ENCODE results near the gene TOR3A. TPM values are rescaled to one million over a fixed set of nuclear protein-coding genes. Genes with fewer than 3 reads are reported as not detected.

TOR3A gene
- total RNA-seq, 3 donors from 2014 or later, result 22.8 to 28.1 (median 25.3) TPM

DNA sequence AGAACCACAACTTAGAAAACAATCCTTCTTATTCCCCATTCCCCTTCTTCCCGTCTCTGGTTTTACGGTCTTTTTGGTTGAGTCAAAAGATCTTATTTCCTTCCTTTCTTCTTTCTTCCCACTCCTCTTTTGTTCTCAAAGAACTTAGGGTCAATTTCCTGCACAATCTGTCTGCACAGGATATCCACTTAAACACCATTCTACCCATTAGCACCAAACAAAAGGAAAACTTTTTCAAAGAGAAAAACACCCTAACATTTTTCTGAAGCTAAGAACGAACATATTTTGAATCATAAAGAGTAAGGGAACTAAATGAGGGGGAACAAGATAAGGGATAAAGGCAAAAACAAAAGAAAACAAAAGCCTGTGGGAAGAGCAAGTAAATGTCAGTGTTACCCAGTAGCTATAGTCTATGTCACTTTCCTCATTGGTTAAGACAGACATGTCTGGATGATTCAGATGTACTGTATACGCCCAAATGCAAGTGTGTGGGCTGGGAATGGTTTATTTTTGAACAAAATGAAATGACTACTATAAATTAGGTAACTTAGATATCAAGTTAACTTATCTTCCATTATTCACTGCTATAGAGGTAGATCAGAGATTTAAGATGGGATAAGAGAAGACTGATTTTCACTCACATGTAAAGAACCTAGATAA is 59.9 kb downstream of the TOR3A start:
- Histone ChIP-seq H3K4me3 (no peak overlapping the region), H3K9me3 (no peaks in the 10 kb centered on the region), H3K36me3 (ENCODE audit: low read depth) (no peaks in the 10 kb centered on the region), H3K4me1 (ENCODE audit: low read depth) (no peaks in the 10 kb centered on the region)
- ATAC-seq, result peak; percentile 63
- TF ChIP-seq, protein P1, sequence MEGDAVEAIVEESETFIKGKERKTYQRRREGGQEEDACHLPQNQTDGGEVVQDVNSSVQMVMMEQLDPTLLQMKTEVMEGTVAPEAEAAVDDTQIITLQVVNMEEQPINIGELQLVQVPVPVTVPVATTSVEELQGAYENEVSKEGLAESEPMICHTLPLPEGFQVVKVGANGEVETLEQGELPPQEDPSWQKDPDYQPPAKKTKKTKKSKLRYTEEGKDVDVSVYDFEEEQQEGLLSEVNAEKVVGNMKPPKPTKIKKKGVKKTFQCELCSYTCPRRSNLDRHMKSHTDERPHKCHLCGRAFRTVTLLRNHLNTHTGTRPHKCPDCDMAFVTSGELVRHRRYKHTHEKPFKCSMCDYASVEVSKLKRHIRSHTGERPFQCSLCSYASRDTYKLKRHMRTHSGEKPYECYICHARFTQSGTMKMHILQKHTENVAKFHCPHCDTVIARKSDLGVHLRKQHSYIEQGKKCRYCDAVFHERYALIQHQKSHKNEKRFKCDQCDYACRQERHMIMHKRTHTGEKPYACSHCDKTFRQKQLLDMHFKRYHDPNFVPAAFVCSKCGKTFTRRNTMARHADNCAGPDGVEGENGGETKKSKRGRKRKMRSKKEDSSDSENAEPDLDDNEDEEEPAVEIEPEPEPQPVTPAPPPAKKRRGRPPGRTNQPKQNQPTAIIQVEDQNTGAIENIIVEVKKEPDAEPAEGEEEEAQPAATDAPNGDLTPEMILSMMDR (IDR thresholded peaks at IDR 0.05), result no peak
- no peak for DNase-seq
- intact Hi-C loops (cut with DNase I, micrococcal nuclease), result no loop called here

GRCh38 chr1:179142889-179143299 is 61.0 kb downstream of the TOR3A start:
- H3K4me1 ChIP-seq (ENCODE audit: low read depth), result no peaks in the 10 kb centered on the region
- TF ChIP-seq, protein P1 (IDR thresholded peaks at IDR 0.05), result no peak
- H3K9me3 ChIP-seq, result no peaks in the 10 kb centered on the region
- H3K36me3 ChIP-seq (ENCODE audit: low read depth), result no peaks in the 10 kb centered on the region
- H3K4me3 ChIP-seq, result no peak overlapping the region
- DNase-seq (no peak), ATAC-seq (peak; percentile 74)
- intact Hi-C loops (cut with DNase I, micrococcal nuclease), result no loop called here

GRCh38 chr1:179143322-179143721 is 61.5 kb downstream of the TOR3A start:
- DNase-seq (no peak), ATAC-seq (no peak)
- Histone ChIP-seq H3K4me1 (ENCODE audit: low read depth) (no peaks in the 10 kb centered on the region), H3K4me3 (no peak overlapping the region), H3K9me3 (no peaks in the 10 kb centered on the region), H3K36me3 (ENCODE audit: low read depth) (no peaks in the 10 kb centered on the region)
- TF ChIP-seq, protein P1 (IDR thresholded peaks at IDR 0.05), result no peak
- intact Hi-C loops (cut with DNase I, micrococcal nuclease), result no loop called here

- TF ChIP-seq, protein P1 (IDR thresholded peaks at IDR 0.05), result no peak
- intact Hi-C loops (cut with DNase I, micrococcal nuclease), result no loop called here
- Histone ChIP-seq H3K9me3 (no peaks in the 10 kb centered on the region), H3K4me3 (no peak overlapping the region), H3K36me3 (ENCODE audit: low read depth) (no peaks in the 10 kb centered on the region), H3K4me1 (ENCODE audit: low read depth) (no peaks in the 10 kb centered on the region)
- no peak for ATAC-seq
- no peak for DNase-seq
Observed at GRCh38 chr1:179144626-179145025, 62.8 kb downstream of the TOR3A start.

DNA sequence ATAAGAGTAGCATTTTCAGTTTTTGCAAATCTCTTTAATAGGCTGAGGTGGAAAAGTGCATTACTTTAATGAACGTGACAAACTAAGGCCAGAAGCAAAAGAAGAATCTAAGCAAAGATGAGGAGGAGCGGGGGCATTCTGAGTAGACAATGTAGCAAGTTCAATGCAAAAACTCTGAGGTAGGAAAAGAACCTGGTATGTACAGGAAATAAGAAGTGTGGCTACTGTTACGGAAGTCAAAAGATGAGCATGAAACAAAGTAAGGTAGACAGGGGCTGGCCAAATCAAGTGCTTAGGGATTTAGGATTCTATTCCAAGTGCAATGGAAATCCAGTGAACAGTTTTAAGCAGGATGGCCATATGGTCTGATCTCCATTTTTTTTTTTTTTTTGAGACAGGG is 63.7 kb downstream of the TOR3A start:
- TF ChIP-seq, protein P1 (IDR thresholded peaks at IDR 0.05), result no peak
- intact Hi-C loops (cut with DNase I, micrococcal nuclease), result no loop called here
- Histone ChIP-seq H3K4me1 (ENCODE audit: low read depth) (no peaks in the 10 kb centered on the region), H3K36me3 (ENCODE audit: low read depth) (no peaks in the 10 kb centered on the region), H3K4me3 (no peak overlapping the region), H3K9me3 (peaks cover 2% of the 10 kb centered on the region)
- DNase-seq (no peak), ATAC-seq (no peak)

Other genes starting within 250 kb of the TOR3A start
- gene ANGPTL1, start 211.0 kb upstream of the TOR3A start, total RNA-seq, result 10 to 100 TPM in 2 of 3 donors, 1 to 10 TPM in 1; 2.8 to 98.1 (median 18.4) TPM
- 10 to 100 TPM; 28.6 to 86.8 (median 36.5) TPM for gene FAM20B, start 56.2 kb upstream of the TOR3A start, total RNA-seq
- gene ABL2, start 147.6 kb downstream of the TOR3A start, total RNA-seq, result 10 to 100 TPM; 14.8 to 22.2 (median 18.6) TPM
- 10 to 100 TPM; 25.1 to 32.6 (median 28.6) TPM for gene SOAT1, start 211.7 kb downstream of the TOR3A start, total RNA-seq